RCC 7860 (cell line): Measurements from ENCODE around the gene UGT1A8.

Experiments used
- DNase-seq: peaks from one replicate; pipeline ENCODE4 v3.0.0-alpha.2; 2015; ENCODE audit warnings: low spot score
- FAIRE-seq: peaks from 2 replicates; lab custom pipeline; 2012; peaks lifted over from hg19 to GRCh38; lab: Jason Lieb, UNC

The UGT1A8 gene

GRCh38 chr2:233794128-233794658, 176.8 kb downstream of the UGT1A8 start:
- FAIRE-seq (no peak), DNase-seq (no peak)

GRCh38 chr2:233795735-233796171, 178.3 kb downstream of the UGT1A8 start:
- DNase-seq (no peak), FAIRE-seq (no peak)

GRCh38 chr2:233796254-233796653, 178.8 kb downstream of the UGT1A8 start:
- no peak for FAIRE-seq
- no peak for DNase-seq

GRCh38 chr2:233798335-233799086, 181.1 kb downstream of the UGT1A8 start:
- DNase-seq (no peak), FAIRE-seq (no peak)

GRCh38 chr2:233799087-233799665, 181.7 kb downstream of the UGT1A8 start:
- no peak for FAIRE-seq
- no peak for DNase-seq

GRCh38 chr2:233799716-233800115, 182.3 kb downstream of the UGT1A8 start:
- FAIRE-seq (no peak), DNase-seq (no peak)

- DNase-seq (no peak), FAIRE-seq (no peak)
Measured at GRCh38 chr2:233800208-233800607, 182.8 kb downstream of the UGT1A8 start.

GRCh38 chr2:233801357-233802131, 184.1 kb downstream of the UGT1A8 start:
- FAIRE-seq, result peak; percentile 42
- peak; percentile 61 for DNase-seq

- FAIRE-seq (no peak), DNase-seq (no peak)
Measured at GRCh38 chr2:233802132-233802815, 184.8 kb downstream of the UGT1A8 start.

- no peak for FAIRE-seq
- DNase-seq, result no peak
Measured at GRCh38 chr2:233803292-233803911, 186.0 kb downstream of the UGT1A8 start.

- DNase-seq (no peak), FAIRE-seq (no peak)
Measured at GRCh38 chr2:233803994-233804393, 186.6 kb downstream of the UGT1A8 start.

GRCh38 chr2:233807215-233807865, 189.9 kb downstream of the UGT1A8 start:
- no peak for FAIRE-seq
- DNase-seq, result no peak

- FAIRE-seq, result no peak
- DNase-seq, result no peak
Measured at GRCh38 chr2:233807966-233808935, 190.8 kb downstream of the UGT1A8 start.

GRCh38 chr2:233810385-233810784, 193.0 kb downstream of the UGT1A8 start:
- DNase-seq (no peak), FAIRE-seq (no peak)

GRCh38 chr2:233811087-233811486, 193.7 kb downstream of the UGT1A8 start:
- DNase-seq, result no peak
- FAIRE-seq, result no peak

GRCh38 chr2:233811732-233812131, 194.3 kb downstream of the UGT1A8 start:
- no peak for FAIRE-seq
- no peak for DNase-seq

GRCh38 chr2:233813236-233814055, 196.0 kb downstream of the UGT1A8 start:
- no peak for DNase-seq
- no peak for FAIRE-seq
